Measurements from ENCODE around the gene TUBA3E. TPM values are rescaled to one million over a fixed set of nuclear protein-coding genes. Genes with fewer than 3 reads are reported as not detected.
"Not testable (repeated sequence)": the region's sequence is repeated elsewhere in the genome, so short reads cannot be mapped to it uniquely, and the experiment has no call there.

TUBA3E gene
- total RNA-seq, 1 donor from 2014 or later = not detected

GRCh38 chr2:130158631-130159030 is 39.6 kb downstream of the TUBA3E start:
- no peak overlapping the region for H3K4me3 Mint-ChIP-seq (ENCODE audit: unreplicated experiment)
- no peaks in the 10 kb centered on the region for H3K27me3 Mint-ChIP-seq (ENCODE audit: unreplicated experiment)
- no peak for TF ChIP-seq CTCF (IDR thresholded peaks at IDR 0.05; ENCODE audit: unreplicated experiment)
- no peaks in the 10 kb centered on the region for H3K4me1 Mint-ChIP-seq (ENCODE audit: unreplicated experiment)
- H3K9me3 Mint-ChIP-seq (ENCODE audit: unreplicated experiment) = no peaks in the 10 kb centered on the region
- no peak overlapping the region for H3K27ac Mint-ChIP-seq (ENCODE audit: unreplicated experiment)
- H3K36me3 Mint-ChIP-seq (ENCODE audit: low read depth, unreplicated experiment) = peaks cover 14% of the 10 kb centered on the region
- no peak for DNase-seq (ENCODE audit: low spot score)

GRCh38 chr2:130157825-130158514 is 40.3 kb downstream of the TUBA3E start:
- not testable (repeated sequence) for H3K27ac Mint-ChIP-seq (ENCODE audit: unreplicated experiment); H3K4me3 Mint-ChIP-seq (ENCODE audit: unreplicated experiment); H3K9me3 Mint-ChIP-seq (ENCODE audit: unreplicated experiment); DNase-seq (ENCODE audit: low spot score); H3K27me3 Mint-ChIP-seq (ENCODE audit: unreplicated experiment); H3K4me1 Mint-ChIP-seq (ENCODE audit: unreplicated experiment)
- H3K36me3 Mint-ChIP-seq (ENCODE audit: low read depth, unreplicated experiment) = peaks cover 13% of the 10 kb centered on the region

GRCh38 chr2:130157354-130157753 is 40.9 kb downstream of the TUBA3E start:
- not testable (repeated sequence) for H3K4me3 Mint-ChIP-seq (ENCODE audit: unreplicated experiment); H3K27me3 Mint-ChIP-seq (ENCODE audit: unreplicated experiment); H3K27ac Mint-ChIP-seq (ENCODE audit: unreplicated experiment); H3K4me1 Mint-ChIP-seq (ENCODE audit: unreplicated experiment); DNase-seq (ENCODE audit: low spot score); H3K36me3 Mint-ChIP-seq (ENCODE audit: low read depth, unreplicated experiment); H3K9me3 Mint-ChIP-seq (ENCODE audit: unreplicated experiment)

- Mint-ChIP-seq H3K9me3 (ENCODE audit: unreplicated experiment) (no peaks in the 10 kb centered on the region), H3K27ac (ENCODE audit: unreplicated experiment) (peak overlapping the region; percentile 13), H3K4me3 (ENCODE audit: unreplicated experiment) (no peak overlapping the region), H3K4me1 (ENCODE audit: unreplicated experiment) (no peaks in the 10 kb centered on the region), H3K36me3 (ENCODE audit: low read depth, unreplicated experiment) (peaks cover 8% of the 10 kb centered on the region), H3K27me3 (ENCODE audit: unreplicated experiment) (no peaks in the 10 kb centered on the region)
- no peak for TF ChIP-seq CTCF (IDR thresholded peaks at IDR 0.05; ENCODE audit: unreplicated experiment)
- DNase-seq (ENCODE audit: low spot score) = no peak
These were observed 41.6 kb downstream of the TUBA3E start for GRCh38 chr2:130156624-130157004.

GRCh38 chr2:130155956-130156623 is 42.1 kb downstream of the TUBA3E start:
- H3K4me1 Mint-ChIP-seq (ENCODE audit: unreplicated experiment); H3K9me3 Mint-ChIP-seq (ENCODE audit: unreplicated experiment); H3K36me3 Mint-ChIP-seq (ENCODE audit: low read depth, unreplicated experiment); H3K27me3 Mint-ChIP-seq (ENCODE audit: unreplicated experiment); H3K4me3 Mint-ChIP-seq (ENCODE audit: unreplicated experiment): not testable (repeated sequence)
- DNase-seq (ENCODE audit: low spot score) = peak; percentile 54
- H3K27ac Mint-ChIP-seq (ENCODE audit: unreplicated experiment) = peak overlapping the region; percentile 13
- peak; percentile 19 for TF ChIP-seq CTCF (IDR thresholded peaks at IDR 0.05; ENCODE audit: unreplicated experiment)
